Measurements from ENCODE around the gene FGD2. TPM values are rescaled to one million over a fixed set of nuclear protein-coding genes. Genes with fewer than 3 reads are reported as not detected.

FGD2 gene
- polyA plus RNA-seq, 1 donor from 2014 or later: not detected

- TF ChIP-seq RAD21 (conservative IDR thresholded peaks at IDR 0.05): no peak
- TF ChIP-seq, protein P1, sequence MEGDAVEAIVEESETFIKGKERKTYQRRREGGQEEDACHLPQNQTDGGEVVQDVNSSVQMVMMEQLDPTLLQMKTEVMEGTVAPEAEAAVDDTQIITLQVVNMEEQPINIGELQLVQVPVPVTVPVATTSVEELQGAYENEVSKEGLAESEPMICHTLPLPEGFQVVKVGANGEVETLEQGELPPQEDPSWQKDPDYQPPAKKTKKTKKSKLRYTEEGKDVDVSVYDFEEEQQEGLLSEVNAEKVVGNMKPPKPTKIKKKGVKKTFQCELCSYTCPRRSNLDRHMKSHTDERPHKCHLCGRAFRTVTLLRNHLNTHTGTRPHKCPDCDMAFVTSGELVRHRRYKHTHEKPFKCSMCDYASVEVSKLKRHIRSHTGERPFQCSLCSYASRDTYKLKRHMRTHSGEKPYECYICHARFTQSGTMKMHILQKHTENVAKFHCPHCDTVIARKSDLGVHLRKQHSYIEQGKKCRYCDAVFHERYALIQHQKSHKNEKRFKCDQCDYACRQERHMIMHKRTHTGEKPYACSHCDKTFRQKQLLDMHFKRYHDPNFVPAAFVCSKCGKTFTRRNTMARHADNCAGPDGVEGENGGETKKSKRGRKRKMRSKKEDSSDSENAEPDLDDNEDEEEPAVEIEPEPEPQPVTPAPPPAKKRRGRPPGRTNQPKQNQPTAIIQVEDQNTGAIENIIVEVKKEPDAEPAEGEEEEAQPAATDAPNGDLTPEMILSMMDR (IDR thresholded peaks at IDR 0.05; ENCODE audit: poor library complexity, severe bottlenecking): no peak
- H3K27ac ChIP-seq (ENCODE audit: low read length): no peak overlapping the region
- H4K20me1 ChIP-seq (ENCODE audit: insufficient read depth): no peaks in the 10 kb centered on the region
Measured at GRCh38 chr6:37030599-37030998, 25.1 kb downstream of the FGD2 start.

DNA sequence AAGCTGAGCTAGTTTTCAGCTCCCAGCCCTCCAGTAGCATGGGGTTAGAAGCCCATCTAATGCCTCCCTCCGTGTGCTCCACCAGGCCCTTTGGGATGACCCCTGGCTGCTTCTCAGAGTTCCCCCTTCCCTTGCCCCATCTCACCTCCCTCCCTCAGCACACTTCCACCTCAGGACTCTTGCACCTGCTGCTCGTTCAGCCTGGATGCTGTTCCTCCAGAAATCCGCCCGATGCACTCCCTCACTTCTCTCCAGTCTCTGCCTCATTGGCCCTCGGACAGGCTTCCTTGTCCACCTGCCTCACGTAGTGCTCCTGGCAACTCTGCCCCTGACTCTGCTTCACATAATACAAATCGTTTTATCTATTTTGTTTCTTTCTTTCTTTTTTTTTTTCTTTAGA is 26.8 kb downstream of the FGD2 start:
- Histone ChIP-seq H3K9me2 (ENCODE audit: insufficient read depth, low read length) (no peaks in the 10 kb centered on the region), H3K9ac (ENCODE audit: low read length) (no peak overlapping the region), H3K4me3 (ENCODE audit: low read length) (no peak overlapping the region), H4K20me1 (ENCODE audit: insufficient read depth) (no peaks in the 10 kb centered on the region), H3K27me3 (ENCODE audit: insufficient read depth, low read depth, low read length) (no peaks in the 10 kb centered on the region), H3F3A (ENCODE audit: insufficient read depth, low read length, poor library complexity, severe bottlenecking) (no peaks in the 10 kb centered on the region), H3K36me3 (ENCODE audit: insufficient read depth, low read length) (no peaks in the 10 kb centered on the region), H3K79me2 (replicated peaks; ENCODE audit: insufficient read depth, low read length) (no peaks in the 10 kb centered on the region), H2AFZ (ENCODE audit: low read depth, low read length) (no peak overlapping the region), H3K9me3 (ENCODE audit: low read length) (no peaks in the 10 kb centered on the region), H3K27ac (ENCODE audit: low read length) (no peak overlapping the region), H3K4me2 (ENCODE audit: low read length) (no peak overlapping the region)
- TF ChIP-seq EZH2 (IDR thresholded peaks at IDR 0.05; ENCODE audit: borderline replicate concordance, insufficient read depth, low read length, poor library complexity, severe bottlenecking): no peak
- no peak for TF ChIP-seq REST (IDR thresholded peaks at IDR 0.05; ENCODE audit: borderline replicate concordance)
- TF ChIP-seq RAD21 (conservative IDR thresholded peaks at IDR 0.05): no peak
- no peak for TF ChIP-seq MXI1 (conservative IDR thresholded peaks at IDR 0.05; ENCODE audit: poor library complexity, severe bottlenecking)
- no peak for TF ChIP-seq EP300 (conservative IDR thresholded peaks at IDR 0.05; ENCODE audit: poor library complexity, severe bottlenecking)
- no peak for TF ChIP-seq TAF1 (IDR thresholded peaks at IDR 0.05; ENCODE audit: low read depth)
- TF ChIP-seq, protein P1 (IDR thresholded peaks at IDR 0.05; ENCODE audit: poor library complexity, severe bottlenecking): no peak
- no peak for TF ChIP-seq SMC3 (conservative IDR thresholded peaks at IDR 0.05; ENCODE audit: poor library complexity)
- TF ChIP-seq POLR2AphosphoS5 (IDR thresholded peaks at IDR 0.05): no peak

More at GRCh38 chr6:37030599-37030998, 25.1 kb downstream of the FGD2 start:
- Histone ChIP-seq H3K4me3 (ENCODE audit: low read length) (no peak overlapping the region), H3K27me3 (ENCODE audit: insufficient read depth, low read depth, low read length) (no peaks in the 10 kb centered on the region), H3K9ac (ENCODE audit: low read length) (no peak overlapping the region), H3F3A (ENCODE audit: insufficient read depth, low read length, poor library complexity, severe bottlenecking) (no peaks in the 10 kb centered on the region), H3K36me3 (ENCODE audit: insufficient read depth, low read length) (no peaks in the 10 kb centered on the region), H3K9me2 (ENCODE audit: insufficient read depth, low read length) (no peaks in the 10 kb centered on the region), H3K79me2 (replicated peaks; ENCODE audit: insufficient read depth, low read length) (no peaks in the 10 kb centered on the region), H3K4me2 (ENCODE audit: low read length) (no peak overlapping the region), H3K9me3 (ENCODE audit: low read length) (no peaks in the 10 kb centered on the region), H2AFZ (ENCODE audit: low read depth, low read length) (no peak overlapping the region)

Data from neural cell (in vitro differentiated cells).